ENCODE measurements around the gene TMIGD2.
"Not testable (repeated sequence)": the region's sequence is repeated elsewhere in the genome, so short reads cannot be mapped to it uniquely, and the experiment has no call there.

Gene TMIGD2

GRCh38 chr19:4302243-4302640 is at the start of gene TMIGD2:
Gene TMIGD2, minus strand, starts transcription at chr19:4302389. Its CDS starts 4 bp downstream, at chr19:4302385.
- no peak for ATAC-seq

- ATAC-seq = no peak
Measured at GRCh38 chr19:4350726-4351125, 48.5 kb upstream of the TMIGD2 start.

- ATAC-seq = no peak
Measured at GRCh38 chr19:4350111-4350510, 47.9 kb upstream of the TMIGD2 start.

GRCh38 chr19:4349225-4349624 is 47.0 kb upstream of the TMIGD2 start:
- ATAC-seq = not testable (repeated sequence)

GRCh38 chr19:4347521-4347920 is 45.3 kb upstream of the TMIGD2 start:
- ATAC-seq = no peak

- ATAC-seq = no peak
Measured at GRCh38 chr19:4346020-4346383, 43.8 kb upstream of the TMIGD2 start.

- ATAC-seq = no peak
Measured at GRCh38 chr19:4345342-4346019, 43.3 kb upstream of the TMIGD2 start.

GRCh38 chr19:4343370-4344307 is 41.5 kb upstream of the TMIGD2 start, which contains the start of gene MPND:
Gene MPND, plus strand, starts transcription at chr19:4343562. Its CDS starts 32 bp downstream, at chr19:4343594.
- peak; percentile 67 to 74 for ATAC-seq

- peak; percentile 90 to 92 for ATAC-seq
Measured at GRCh38 chr19:4342615-4343369, 40.6 kb upstream of the TMIGD2 start.

GRCh38 chr19:4342314-4342614 is 40.1 kb upstream of the TMIGD2 start:
- ATAC-seq = no peak

- ATAC-seq = no peak
Measured at GRCh38 chr19:4338441-4339355, 36.5 kb upstream of the TMIGD2 start, which contains the start of gene STAP2. Gene STAP2, minus strand, starts transcription at chr19:4338827. Its CDS starts 74 bp downstream, at chr19:4338753.

GRCh38 chr19:4337906-4338440 is 35.8 kb upstream of the TMIGD2 start:
- no peak for ATAC-seq

- ATAC-seq = no peak
Measured at GRCh38 chr19:4334929-4335570, 32.9 kb upstream of the TMIGD2 start.

GRCh38 chr19:4329858-4330257 is 27.7 kb upstream of the TMIGD2 start:
- ATAC-seq = no peak

- not testable (repeated sequence) for ATAC-seq
Measured at GRCh38 chr19:4328991-4329681, 26.9 kb upstream of the TMIGD2 start.

- ATAC-seq = peak; percentile 89 to 90
Measured at GRCh38 chr19:4328243-4328990, 26.2 kb upstream of the TMIGD2 start.

- ATAC-seq = peak; percentile 1 to 4
Measured at GRCh38 chr19:4327877-4328242, 25.7 kb upstream of the TMIGD2 start.

GRCh38 chr19:4327252-4327876 is 25.2 kb upstream of the TMIGD2 start:
- peak; percentile 14 to 37 for ATAC-seq

GRCh38 chr19:4326837-4327251 is 24.7 kb upstream of the TMIGD2 start:
- no peak for ATAC-seq

Measured in activated CD4-positive, CD25-positive, alpha-beta regulatory T cell treated with anti-CD3 and anti-CD28 coated beads, Interleukin-2, amount 50 U/mL, for 24 hours (primary cell).